ENCODE measurements around the gene CASP8AP2. TPM values are rescaled to one million over a fixed set of nuclear protein-coding genes. Genes with fewer than 3 reads are reported as not detected.
"Not testable (repeated sequence)": the region's sequence is repeated elsewhere in the genome, so short reads cannot be mapped to it uniquely, and the experiment has no call there.

The CASP8AP2 gene
- total RNA-seq, 2 donors from 2014 or later, result 18.2 to 18.8 TPM

DNA sequence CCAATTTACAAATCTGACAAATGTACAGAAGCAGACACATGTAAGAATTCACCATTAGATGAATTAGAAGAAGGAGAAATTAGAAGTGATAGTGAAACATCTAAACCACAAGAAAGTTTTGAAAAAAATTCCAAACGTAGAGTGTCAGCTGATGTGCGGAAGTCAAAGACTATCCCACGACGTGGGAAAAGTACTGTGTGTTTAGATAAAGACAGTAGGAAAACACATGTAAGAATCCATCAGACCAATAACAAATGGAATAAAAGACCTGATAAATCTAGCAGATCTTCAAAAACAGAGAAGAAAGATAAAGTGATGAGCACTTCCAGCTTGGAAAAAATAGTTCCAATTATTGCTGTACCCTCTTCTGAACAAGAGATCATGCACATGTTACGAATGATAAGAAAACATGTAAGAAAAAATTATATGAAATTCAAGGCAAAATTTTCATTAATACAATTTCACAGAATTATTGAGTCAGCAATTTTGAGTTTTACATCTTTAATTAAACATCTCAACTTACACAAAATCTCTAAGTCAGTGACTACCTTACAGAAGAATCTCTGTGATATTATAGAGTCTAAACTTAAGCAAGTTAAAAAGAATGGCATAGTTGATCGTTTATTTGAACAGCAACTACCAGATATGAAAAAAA is 36.5 kb downstream of the CASP8AP2 start:
- intact Hi-C loops (cut with DNase I), result no loop called here
- no peak for DNase-seq (ENCODE audit: low spot score)

DNA sequence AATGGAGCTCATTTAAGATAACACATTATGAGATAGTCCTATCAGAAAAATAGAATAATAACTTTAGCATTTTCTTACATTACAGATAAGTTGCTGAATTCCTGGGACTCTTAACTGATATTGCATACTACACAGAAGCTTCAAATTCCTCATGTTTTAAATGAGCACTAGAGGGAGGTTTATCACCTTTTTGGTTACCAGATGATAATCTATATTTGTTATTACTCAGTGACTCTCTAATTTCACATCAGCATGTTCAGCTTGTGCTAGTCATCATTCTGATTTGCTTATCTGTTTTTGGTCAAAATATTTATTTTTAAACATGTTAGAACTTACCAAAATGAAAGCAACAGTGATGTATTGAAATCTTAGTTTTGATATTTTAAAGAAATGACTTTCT is 44.0 kb downstream of the CASP8AP2 start:
- intact Hi-C loops (cut with DNase I), result no loop called here
- no peak for DNase-seq (ENCODE audit: low spot score)

DNA sequence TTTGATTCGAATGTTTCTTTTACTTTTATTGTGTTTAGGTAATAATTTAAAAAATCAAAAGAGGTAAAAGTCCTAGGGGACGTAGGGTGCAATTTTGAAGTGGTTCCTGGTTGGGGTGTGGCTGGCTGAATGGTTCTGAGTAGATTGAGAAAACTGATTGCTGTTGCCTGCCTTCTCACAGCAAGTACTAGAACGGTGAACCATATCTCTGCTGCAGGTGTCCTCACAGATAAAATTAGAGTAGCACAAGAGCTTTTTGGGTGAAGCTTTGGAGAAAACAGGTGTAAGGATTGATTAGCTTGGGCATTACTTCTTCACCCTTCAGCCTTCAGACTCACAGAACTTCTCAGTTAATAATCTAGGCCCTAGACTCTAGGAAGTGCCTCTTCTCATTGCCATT is 44.8 kb downstream of the CASP8AP2 start:
- intact Hi-C loops (cut with DNase I), result no loop called here
- no peak for DNase-seq (ENCODE audit: low spot score)

DNA sequence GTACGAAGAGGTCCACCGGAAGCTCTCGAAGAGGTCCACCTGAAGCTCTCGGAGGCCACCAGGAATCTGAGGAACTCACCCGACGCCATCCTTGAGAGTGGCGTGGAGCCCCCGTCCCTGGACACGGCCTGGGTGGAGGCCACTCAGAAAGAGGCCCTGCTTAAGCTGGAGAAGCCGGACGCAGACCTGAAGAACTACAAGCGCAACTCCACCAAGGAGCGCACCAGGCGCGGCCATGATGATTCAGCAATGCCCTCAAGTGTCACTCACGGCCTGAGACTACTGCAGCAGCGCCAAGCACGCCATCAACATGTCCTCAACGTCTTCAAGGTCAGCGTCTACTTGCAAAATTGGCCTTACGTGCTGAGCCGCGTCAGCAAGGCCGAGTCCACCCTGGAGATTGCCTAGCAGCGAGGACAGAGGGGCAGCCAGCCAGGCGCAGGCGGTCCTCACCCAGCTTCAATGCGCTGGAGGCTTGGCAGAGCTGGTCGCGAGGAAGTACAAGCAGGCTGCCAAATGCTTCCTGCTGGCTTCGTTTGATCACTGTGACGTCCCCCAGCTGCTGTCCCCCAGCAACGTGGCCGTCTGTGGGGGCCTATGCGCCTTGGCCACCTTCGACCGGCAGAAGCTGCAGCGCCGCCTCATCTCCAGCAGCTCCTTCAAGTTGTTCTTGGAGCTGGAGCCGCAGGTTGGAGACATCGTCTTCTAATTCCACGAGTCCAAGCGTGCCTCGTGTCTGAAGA is 56.9 kb downstream of the CASP8AP2 start:
- intact Hi-C loops (cut with DNase I), result no loop called here
- no peak for DNase-seq (ENCODE audit: low spot score)

DNA sequence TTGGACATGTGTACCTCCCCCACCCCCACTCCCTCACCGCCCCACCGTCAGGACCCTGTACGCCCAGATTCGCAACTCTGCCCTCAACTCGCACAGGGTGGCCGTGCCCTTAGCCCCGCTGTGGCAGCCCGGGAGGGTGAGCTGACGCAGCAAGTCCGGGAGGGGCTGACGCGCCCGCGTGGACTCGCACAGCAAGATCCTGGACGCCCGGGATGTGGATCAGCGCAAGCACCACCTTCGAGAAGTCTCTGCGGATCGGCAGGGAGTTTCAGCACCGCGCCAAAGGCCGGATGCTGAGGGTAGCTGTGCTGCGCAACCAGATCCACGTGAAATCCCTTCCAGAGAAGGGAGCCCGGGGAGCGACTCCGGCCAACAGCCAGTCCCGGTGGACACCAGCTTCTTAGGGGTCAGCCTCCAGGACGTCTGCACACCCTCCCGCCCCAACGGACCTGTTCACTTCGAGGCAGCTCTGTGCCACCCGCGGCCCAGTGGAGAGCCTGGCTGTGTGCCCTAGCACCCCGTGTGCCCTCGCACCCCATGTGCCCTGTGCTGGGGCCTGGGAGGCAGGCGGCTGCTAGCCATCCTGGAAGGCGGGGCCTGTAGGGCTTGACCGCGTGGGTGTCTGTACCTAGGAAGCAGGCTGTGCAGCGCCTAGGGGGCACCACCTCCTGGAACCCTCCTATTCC is 57.9 kb downstream of the CASP8AP2 start:
- DNase-seq (ENCODE audit: low spot score), result no peak
- intact Hi-C loops (cut with DNase I), result no loop called here

DNA sequence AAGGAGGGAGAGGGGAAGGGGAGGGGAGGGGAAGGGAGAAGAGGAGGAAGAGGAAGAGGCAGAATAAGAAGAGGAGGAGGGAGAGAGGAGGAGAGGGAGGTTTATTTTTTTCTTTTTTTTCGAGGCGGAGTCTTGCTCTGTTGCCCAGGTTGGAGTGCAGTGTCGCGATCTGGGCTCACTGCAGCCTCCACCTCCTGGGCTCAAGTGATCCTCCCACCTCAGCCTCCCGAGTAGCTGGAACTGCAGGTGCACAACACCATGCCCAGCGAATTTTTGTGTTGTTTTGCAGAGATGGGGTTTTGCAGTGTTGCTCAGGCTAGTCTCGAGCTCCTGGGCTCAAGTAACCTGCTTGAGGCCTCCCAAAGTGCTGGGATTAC is 58.4 kb downstream of the CASP8AP2 start:
- intact Hi-C loops (cut with DNase I), result no loop called here
- no peak for DNase-seq (ENCODE audit: low spot score)

DNA sequence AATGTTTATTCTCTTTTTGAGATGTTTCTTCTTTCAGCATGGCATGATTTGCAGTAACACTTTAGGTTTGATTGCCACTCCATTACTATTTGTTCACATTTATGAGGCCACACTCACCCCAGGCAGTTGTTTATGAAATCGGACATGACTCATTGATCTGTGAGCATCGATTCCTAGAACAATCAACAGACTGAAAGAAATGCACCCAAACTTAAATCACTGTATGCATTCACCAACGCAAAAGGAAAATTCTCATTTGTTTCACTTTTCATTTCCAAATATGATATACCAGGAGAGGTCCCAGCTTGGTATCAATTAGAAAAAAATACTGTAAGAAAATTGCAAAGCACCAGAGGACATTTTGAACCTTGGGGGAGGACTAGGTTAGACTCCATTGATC is 59.2 kb downstream of the CASP8AP2 start:
- no peak for DNase-seq (ENCODE audit: low spot score)
- intact Hi-C loops (cut with DNase I), result no loop called here

DNA sequence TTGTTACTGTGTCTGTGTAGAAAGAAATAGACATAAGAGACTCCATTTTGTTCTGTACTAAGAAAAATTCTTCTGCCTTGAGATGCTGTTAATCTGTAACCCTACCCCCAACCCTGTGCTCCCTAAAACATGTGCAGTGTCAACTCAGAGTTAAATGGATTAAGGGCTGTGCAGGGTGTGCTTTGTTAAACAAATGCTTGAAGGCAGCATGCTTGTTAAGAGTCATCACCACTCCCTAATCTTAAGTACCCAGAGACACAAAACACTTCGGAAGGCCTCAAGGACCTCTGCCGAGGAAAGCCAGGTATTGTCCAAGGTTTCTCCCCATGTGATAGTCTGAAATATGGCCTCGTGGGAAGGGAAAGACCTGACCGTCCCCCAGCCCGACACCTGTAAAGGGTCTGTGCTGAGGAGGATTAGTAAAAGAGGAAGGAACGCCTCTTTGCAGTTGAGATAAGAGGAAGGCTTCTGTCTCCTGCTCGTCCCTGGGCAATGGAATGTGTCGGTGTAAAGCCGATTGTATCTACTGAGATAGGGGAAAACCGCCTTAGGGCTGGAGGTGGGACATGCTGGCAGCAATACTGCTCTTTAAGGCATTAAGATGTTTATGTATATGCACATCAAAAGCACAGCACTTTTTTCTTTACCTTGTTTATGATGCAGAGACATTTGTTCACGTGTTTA is 61.3 kb downstream of the CASP8AP2 start:
- DNase-seq (ENCODE audit: low spot score); intact Hi-C loops (cut with DNase I): not testable (repeated sequence)

DNA sequence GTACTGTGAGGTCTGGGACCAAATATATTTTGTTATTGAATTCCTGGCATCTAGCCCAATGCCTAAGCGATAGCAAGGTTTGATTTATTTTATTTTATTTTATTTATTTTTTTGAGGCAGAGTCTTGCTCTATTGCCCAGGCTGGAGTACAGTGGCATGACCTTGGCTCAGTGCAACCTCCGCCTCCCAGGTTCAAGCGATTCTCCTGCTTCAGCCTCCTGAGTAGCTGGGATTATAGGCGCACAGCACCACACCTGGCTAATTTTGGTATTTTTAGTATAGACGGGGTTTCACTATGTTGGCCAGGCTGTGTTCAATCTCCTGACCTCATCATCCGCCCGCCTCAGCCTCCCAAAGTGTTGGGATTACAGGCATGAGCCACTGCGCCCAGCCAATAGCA is 62.9 kb downstream of the CASP8AP2 start:
- intact Hi-C loops (cut with DNase I); DNase-seq (ENCODE audit: low spot score): not testable (repeated sequence)

DNA sequence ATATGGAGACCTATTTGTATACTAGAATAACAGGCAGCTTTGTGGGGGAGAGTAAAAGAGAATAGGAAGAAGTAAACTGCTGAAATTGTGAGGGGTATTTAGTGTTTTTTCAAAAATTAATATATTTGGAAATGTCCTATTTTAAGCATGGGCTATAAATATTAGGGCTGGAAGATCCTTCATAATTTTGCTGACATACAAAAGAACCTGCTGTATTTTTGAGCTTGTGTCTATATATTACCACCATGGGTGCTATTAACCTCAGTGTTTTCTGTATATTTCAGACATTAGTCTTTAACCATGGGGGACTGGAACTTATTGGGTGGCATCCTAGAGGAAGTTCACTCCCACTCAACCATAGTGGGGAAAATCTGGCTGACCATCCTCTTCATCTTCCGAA is 64.5 kb downstream of the CASP8AP2 start, which contains the start of gene GJA10:
Gene GJA10, plus strand, starts transcription at position 301 of the 400 bp plus-strand sequence. Its CDS starts 0 bp downstream, at position 301.
- intact Hi-C loops (cut with DNase I), result no loop called here
- DNase-seq (ENCODE audit: low spot score), result no peak

DNA sequence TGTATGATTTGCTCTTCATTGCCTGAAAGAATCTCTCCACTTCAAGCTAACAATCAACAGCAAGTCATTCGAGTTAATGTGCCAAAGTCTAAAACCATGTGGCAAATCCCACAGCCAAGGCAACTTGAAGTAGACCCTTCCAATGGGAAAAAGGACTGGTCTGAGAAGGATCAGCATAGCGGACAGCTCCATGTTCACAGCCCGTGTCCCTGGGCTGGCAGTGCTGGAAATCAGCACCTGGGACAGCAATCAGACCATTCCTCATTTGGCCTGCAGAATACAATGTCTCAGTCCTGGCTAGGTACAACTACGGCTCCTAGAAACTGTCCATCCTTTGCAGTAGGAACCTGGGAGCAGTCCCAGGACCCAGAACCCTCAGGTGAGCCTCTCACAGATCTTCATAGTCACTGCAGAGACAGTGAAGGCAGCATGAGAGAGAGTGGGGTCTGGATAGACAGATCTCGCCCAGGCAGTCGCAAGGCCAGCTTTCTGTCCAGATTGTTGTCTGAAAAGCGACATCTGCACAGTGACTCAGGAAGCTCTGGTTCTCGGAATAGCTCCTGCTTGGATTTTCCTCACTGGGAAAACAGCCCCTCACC is 65.7 kb downstream of the CASP8AP2 start:
- intact Hi-C loops (cut with DNase I), result no loop called here
- DNase-seq (ENCODE audit: low spot score), result no peak

DNA sequence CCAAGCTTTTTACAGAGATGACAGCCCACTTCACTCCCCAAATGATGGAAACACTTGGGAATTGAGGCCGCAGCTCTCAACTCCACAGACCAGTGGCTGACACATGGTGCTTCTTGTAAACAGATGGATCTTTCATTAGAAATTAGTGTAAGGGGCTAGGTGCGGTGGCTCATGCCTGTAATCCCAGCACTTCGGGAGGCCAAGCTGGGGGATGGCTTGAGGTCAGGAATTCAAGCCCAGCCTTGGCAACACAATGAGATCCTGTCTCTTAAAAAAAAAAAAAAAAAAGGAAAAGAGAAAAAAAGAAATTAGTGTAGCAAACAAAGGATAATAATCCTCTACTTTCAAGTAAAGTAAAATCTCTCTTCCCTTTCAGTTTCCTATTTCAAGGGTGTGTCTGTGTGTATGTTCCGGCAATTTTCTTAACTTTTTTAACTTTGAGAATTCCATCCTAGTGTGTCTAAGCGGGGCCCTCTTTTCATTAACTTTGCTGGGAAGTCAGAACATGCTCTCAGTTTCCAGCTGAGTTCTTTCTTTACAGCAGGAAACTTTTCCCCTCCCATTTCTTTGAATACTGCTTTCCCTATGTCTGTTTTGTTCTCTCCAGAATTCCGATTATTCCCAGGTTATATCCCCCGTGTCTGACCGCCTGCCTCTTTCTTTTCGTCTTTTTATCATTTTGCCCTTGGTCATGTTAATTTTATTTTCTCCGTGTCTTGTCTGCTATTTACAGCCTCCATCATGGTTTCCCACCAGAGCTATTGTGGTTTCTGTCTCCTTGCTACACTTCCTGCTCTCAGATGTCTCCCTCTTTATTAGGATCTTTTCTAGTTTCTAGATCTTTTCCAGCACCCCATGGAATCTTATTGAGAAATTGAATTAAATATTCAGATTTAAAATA is 80.6 kb downstream of the CASP8AP2 start:
- intact Hi-C loops (cut with DNase I); DNase-seq (ENCODE audit: low spot score): not testable (repeated sequence)

DNA sequence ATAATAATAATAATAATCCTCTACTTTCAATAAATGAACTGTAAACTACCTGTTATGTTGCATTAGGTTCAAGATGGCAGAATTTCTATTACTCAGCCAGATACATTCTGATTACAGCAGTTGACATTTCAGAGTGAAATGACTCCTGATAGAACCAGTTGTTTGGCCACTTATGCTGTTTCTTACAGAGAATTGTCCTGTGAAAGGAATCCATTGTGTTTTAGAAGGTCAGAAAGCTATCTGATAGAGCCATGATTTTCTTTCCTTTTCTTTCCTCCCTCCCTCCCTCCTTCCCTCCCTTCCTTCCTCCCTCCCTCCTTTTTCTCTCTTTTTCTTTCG is 81.2 kb downstream of the CASP8AP2 start:
- no peak for DNase-seq (ENCODE audit: low spot score)
- intact Hi-C loops (cut with DNase I), result no loop called here

DNA sequence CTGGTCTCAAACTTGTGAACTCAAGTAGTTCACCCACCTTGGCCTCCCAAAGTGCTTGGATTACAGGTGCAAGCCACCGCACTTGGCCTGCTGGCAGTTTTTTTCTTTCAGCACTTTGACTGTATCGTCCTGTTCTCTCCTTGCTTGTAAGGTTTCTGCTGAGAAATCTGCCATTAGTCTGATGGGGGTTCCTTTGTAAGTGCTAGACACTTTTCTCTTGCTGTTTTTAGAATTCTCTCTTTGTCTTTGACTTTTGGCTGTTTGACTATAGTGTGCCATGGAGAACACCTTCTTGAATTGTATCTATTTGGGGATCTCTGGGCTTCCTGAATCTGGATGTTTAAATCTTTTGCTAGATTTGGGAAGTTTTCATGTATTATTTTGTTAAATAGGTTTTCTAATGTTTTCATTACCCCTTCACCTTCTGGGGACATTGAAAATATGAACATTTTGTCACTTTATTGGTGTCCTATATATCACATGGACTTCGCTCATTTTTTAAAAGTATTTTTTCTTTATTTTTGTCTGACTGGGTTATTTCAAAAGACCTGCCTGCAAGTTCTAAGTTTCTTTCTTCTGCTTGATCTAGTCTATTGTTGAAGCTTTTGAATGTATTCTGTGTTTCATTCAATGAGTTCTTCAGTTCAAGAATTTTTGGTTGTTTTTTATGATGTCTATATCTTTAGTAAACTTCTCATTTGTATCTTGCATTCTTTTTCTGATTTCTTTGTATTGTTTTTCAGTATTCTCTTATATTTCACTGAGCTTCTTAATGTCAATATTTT is 86.6 kb downstream of the CASP8AP2 start:
- intact Hi-C loops (cut with DNase I), result no loop called here
- DNase-seq (ENCODE audit: low spot score), result no peak

DNA sequence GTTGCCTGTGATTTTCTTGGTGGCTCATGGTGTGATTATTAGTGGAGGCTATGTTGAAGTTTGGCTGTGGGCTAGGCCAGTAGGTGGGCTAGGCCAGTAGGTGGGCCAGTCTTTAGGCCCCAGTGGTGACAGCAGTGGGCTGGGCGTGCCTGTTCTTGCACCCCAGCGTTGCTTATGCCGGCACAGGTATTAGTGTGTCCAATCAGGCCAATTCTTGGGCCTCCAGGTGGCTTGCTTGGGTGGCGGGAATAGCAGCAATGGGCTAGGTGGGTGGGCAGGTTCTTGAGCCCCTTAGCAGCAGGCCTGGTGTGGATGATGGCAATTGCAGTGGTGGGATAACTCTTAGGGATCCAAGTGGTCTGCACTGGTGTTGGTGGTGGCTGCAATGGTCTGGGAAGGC is 87.5 kb downstream of the CASP8AP2 start:
- intact Hi-C loops (cut with DNase I), result no loop called here
- no peak for DNase-seq (ENCODE audit: low spot score)

DNA sequence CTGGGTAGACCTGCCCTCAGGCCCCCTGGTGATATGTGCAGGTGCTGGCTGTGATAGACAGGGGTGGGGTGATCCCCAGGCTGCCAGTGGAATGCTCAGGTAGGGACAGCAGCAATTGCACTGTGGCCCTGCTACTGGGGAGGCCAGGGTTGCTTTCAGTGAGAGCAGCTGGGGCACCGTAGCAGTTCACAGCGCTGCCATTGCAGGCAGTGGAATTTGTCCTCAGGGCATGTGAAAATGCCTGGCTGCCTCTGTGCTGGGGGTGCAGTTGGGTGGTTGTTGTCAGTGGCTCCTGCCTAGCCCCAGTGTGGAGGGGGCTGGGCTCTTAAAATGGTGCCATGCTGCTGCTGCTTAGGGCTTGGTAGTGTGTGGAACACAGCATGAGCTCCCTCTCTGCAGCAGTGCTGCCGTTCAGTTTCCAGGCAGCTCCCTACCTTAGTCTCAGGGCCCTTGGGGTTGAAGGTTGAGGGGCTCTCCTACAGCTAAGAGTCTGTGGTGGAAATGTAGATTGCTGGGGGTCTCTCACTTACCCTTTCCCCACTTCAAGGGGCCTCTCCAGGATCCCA is 88.2 kb downstream of the CASP8AP2 start:
- no peak for DNase-seq (ENCODE audit: low spot score)
- intact Hi-C loops (cut with DNase I), result no loop called here

Data from posterior vena cava (tissue), 2 donors.